HG03196 (cell line): ENCODE data around the gene CNN3.
A peak's percentile ranks its signal among the peaks of the same experiment; 100 is the strongest.

ENCODE experiments used
- ATAC-seq: cut with Tn5 transposase; IDR thresholded peaks from one replicate; pipeline ENCODE4 v1.9.1; 2021; ENCODE audit not compliant: unreplicated experiment

Gene CNN3

GRCh38 chr1:94926915-94927404, at the start of gene CNN3:
Gene CNN3 (minus strand): TSS chr1:94927110. CDS start chr1:94926894, 216 bp downstream.
- ATAC-seq, result peak; percentile 82

- no peak for ATAC-seq
Measured at GRCh38 chr1:94974824-94975223, 47.9 kb upstream of the CNN3 start.

- ATAC-seq, result no peak
Measured at GRCh38 chr1:94974241-94974640, 47.3 kb upstream of the CNN3 start.

GRCh38 chr1:94973309-94973922, 46.5 kb upstream of the CNN3 start:
- ATAC-seq, result no peak

- ATAC-seq, result no peak
Measured at GRCh38 chr1:94971491-94971924, 44.6 kb upstream of the CNN3 start.

- ATAC-seq, result no peak
Measured at GRCh38 chr1:94970783-94971182, 43.9 kb upstream of the CNN3 start.

GRCh38 chr1:94969137-94969536, 42.2 kb upstream of the CNN3 start:
- no peak for ATAC-seq

GRCh38 chr1:94966033-94966432, 39.1 kb upstream of the CNN3 start:
- no peak for ATAC-seq

GRCh38 chr1:94963864-94964263, 37.0 kb upstream of the CNN3 start:
- no peak for ATAC-seq

GRCh38 chr1:94962409-94963265, 35.7 kb upstream of the CNN3 start:
- ATAC-seq, result peak; percentile 96

GRCh38 chr1:94961988-94962387, 35.1 kb upstream of the CNN3 start:
- no peak for ATAC-seq

GRCh38 chr1:94961582-94961981, 34.7 kb upstream of the CNN3 start:
- ATAC-seq, result no peak

GRCh38 chr1:94958081-94958480, 31.2 kb upstream of the CNN3 start:
- no peak for ATAC-seq

- no peak for ATAC-seq
Measured at GRCh38 chr1:94955767-94956632, 29.1 kb upstream of the CNN3 start.

GRCh38 chr1:94954263-94955220, 27.6 kb upstream of the CNN3 start:
- ATAC-seq, result no peak

GRCh38 chr1:94953746-94954145, 26.8 kb upstream of the CNN3 start:
- ATAC-seq, result no peak

- ATAC-seq, result no peak
Measured at GRCh38 chr1:94953107-94953506, 26.2 kb upstream of the CNN3 start.

GRCh38 chr1:94952539-94952938, 25.6 kb upstream of the CNN3 start:
- ATAC-seq, result no peak

GRCh38 chr1:94951509-94952208, 24.7 kb upstream of the CNN3 start:
- no peak for ATAC-seq

GRCh38 chr1:94951046-94951445, 24.1 kb upstream of the CNN3 start:
- ATAC-seq, result no peak
